Transverse colon (tissue), 4 donors: ENCODE data around the gene TCAP. TPM values are rescaled to one million over a fixed set of nuclear protein-coding genes. Genes with fewer than 3 reads are reported as not detected.

ENCODE experiments used
- DNase-seq: peaks from one replicate; pipeline ENCODE4 v3.0.0-alpha.2; 2019
- H3K27ac ChIP-seq, 4 donors: fragments of 200-600 bp; sonication (generic); 2 replicates each; pipeline ENCODE4 v1.5.1; 2016 to 2018; ENCODE audit warnings: inconsistent platforms in 4 of 4
- H3K27me3 ChIP-seq: fragments of 200-600 bp; sonication (generic); 2 replicates; pipeline ENCODE4 v1.5.1; 2017; ENCODE audit warnings: inconsistent platforms
- H3K36me3 ChIP-seq, 4 donors: fragments of 200-600 bp; sonication (generic); 2 replicates each; pipeline ENCODE4 v1.5.1; 2017 to 2019; ENCODE audit warnings: inconsistent platforms in 4 of 4
- H3K4me1 ChIP-seq, 4 donors: fragments of 200-600 bp; sonication (generic); 2 replicates each; pipeline ENCODE4 v1.5.1; 2017 to 2020; ENCODE audit warnings: inconsistent platforms in 4 of 4
- H3K4me3 ChIP-seq, 4 donors: fragments of 200-600 bp; sonication (generic); 1 replicate in 1 of 4; 2 replicates in 3 of 4; pipeline versions ENCODE4 v1.5.1 to v1.6.1; 2017 to 2019; ENCODE audit warnings: inconsistent platforms in 4 of 4
- H3K9me3 ChIP-seq, 2 donors: fragments of 200-600 bp; sonication (generic); 2 replicates each; pipeline ENCODE4 v1.5.1; 2017 to 2019; ENCODE audit warnings: inconsistent platforms in 2 of 2
- CTCF ChIP-seq, 5 experiments: fragments of 200-600 bp in 3 of 5; fragments of 450-650 bp in 2 of 5; sonication (generic) in 3 of 5; IDR thresholded peaks; 1 replicate in 2 of 5; 2 replicates in 3 of 5; pipeline ENCODE4 v1.5.1; 2016 to 2017; ENCODE audit warnings: antibody characterized with exemption in 5 of 5, inconsistent platforms in 3 of 5, mild to moderate bottlenecking in 2 of 5, moderate library complexity in 1 of 5
- EP300 ChIP-seq: sonication (generic); formaldehyde crosslinking; IDR thresholded peaks from one replicate; pipeline ENCODE4 v1.6.1; 2017; ENCODE audit warnings: antibody characterized with exemption, low read depth
- POLR2A ChIP-seq: fragments of 450-650 bp; IDR thresholded peaks from one replicate; pipeline ENCODE4 v1.6.1; 2016; ENCODE audit warnings: antibody characterized with exemption, mild to moderate bottlenecking, moderate library complexity
- POLR2AphosphoS5 ChIP-seq, 3 donors: sonication (generic); formaldehyde crosslinking; IDR thresholded peaks; one replicate each; pipeline ENCODE4 v1.6.1; 2016; ENCODE audit warnings: antibody characterized with exemption in 3 of 3
- WGBS, 2 donors: methylation state at CpG; one replicate each; pipeline ENCODE4 v1.1.5; 2018; ENCODE audit warnings: low coverage in 1 of 2; 5-methylcytosine and 5-hydroxymethylcytosine counted together
- in situ Hi-C, 4 donors: fragments of 200-750 bp; cut with MboI; loops; one replicate each; pipeline versions ENCODE4 v1.15.0 to v1.15.1; 2017; ENCODE audit warnings: low sequenced_read_pairs in 3 of 4, low pct_ligation_motif_present in 1 of 4, low pct_unique_long_range_greater_than_20kb in 1 of 4
- intact Hi-C: fragments of 100-400 bp; cut with DNase I; formaldehyde crosslinking; loops from one replicate; pipeline ENCODE4 v1.15.1; 2023; ENCODE audit warnings: low total_unique reads
- total RNA-seq, 4 donors: library from RNA; depleted of rRNA; stranded (reverse); fragments of >200 nt; gene quantifications; one replicate each; pipeline ENCODE4 v1.1.0, GENCODE V29; 2016

The TCAP gene
- total RNA-seq, 4 donors from 2014 or later, result 0.64 to 1.9 TPM; not detected in 2

GRCh38 chr17:39633570-39634183, 31.5 kb upstream of the TCAP start:
- H3K4me1 ChIP-seq, result peaks cover 31 to 79% (median 62%) of the 10 kb centered on the region in 4 donors
- 50 to 51% methylated on average over 1 to 8 of the region's 8 CpGs for WGBS, 2 donors
- TF ChIP-seq CTCF (IDR thresholded peaks at IDR 0.05), result no peak
- TF ChIP-seq EP300, result no peak
- no peak for TF ChIP-seq POLR2AphosphoS5 (IDR thresholded peaks at IDR 0.05)
- TF ChIP-seq POLR2A, result no peak
- H3K27ac ChIP-seq, result peak overlapping the region; percentile 90 to 93 (median 91)
- in situ Hi-C loops, result loop anchor here in 1 of 4 donors (25.0 kb wide), 1 partner anchor 104 kb away; the partner anchor contains the start of genes GRB7 and MIEN1
- peak overlapping the region in 1 of 4 donors; percentile 12 for H3K4me3 ChIP-seq
- H3K27me3 ChIP-seq, result peaks cover 10% of the 10 kb centered on the region
- no peaks in the 10 kb centered on the region for H3K9me3 ChIP-seq
- DNase-seq, result no peak
- H3K36me3 ChIP-seq, result no peaks in the 10 kb centered on the region
- intact Hi-C loops, result loop anchor here (10.0 kb wide), 1 partner anchor 121 kb away; no protein-coding TSS in a partner anchor

GRCh38 chr17:39634384-39634871, 30.7 kb upstream of the TCAP start:
- 31% methylated on average over 2 of the region's 2 CpGs; no CpG with 5 or more reads in 1 of the 2 donors for WGBS, 2 donors
- DNase-seq, result peak; percentile 16
- peaks cover 31 to 87% (median 64%) of the 10 kb centered on the region in 4 donors for H3K4me1 ChIP-seq
- H3K9me3 ChIP-seq, result no peaks in the 10 kb centered on the region
- no peaks in the 10 kb centered on the region for H3K36me3 ChIP-seq
- in situ Hi-C loops, result loop anchor here in 1 of 4 donors (25.0 kb wide), 1 partner anchor 103 kb away; the partner anchor contains the start of genes GRB7 and MIEN1
- H3K27ac ChIP-seq, result peak overlapping the region; percentile 90 to 93 (median 91)
- H3K27me3 ChIP-seq, result peaks cover 4% of the 10 kb centered on the region
- intact Hi-C loops, result loop anchor here (10.0 kb wide), 1 partner anchor 120 kb away; no protein-coding TSS in a partner anchor
- H3K4me3 ChIP-seq, result no peak overlapping the region
- TF ChIP-seq EP300 (no peak), CTCF (IDR thresholded peaks at IDR 0.05) (peak; percentile 72 to 88 (median 79)), POLR2AphosphoS5 (IDR thresholded peaks at IDR 0.05) (no peak)

- intact Hi-C loops (loop anchor here (10.0 kb wide), 1 partner anchor 119 kb away; no protein-coding TSS in a partner anchor), in situ Hi-C loops (loop anchor here in 1 of 4 donors (25.0 kb wide), 1 partner anchor 102 kb away; the partner anchor contains the start of genes GRB7 and MIEN1)
- DNase-seq, result no peak
- H3K36me3 ChIP-seq, result no peaks in the 10 kb centered on the region
- peaks cover 31 to 92% (median 68%) of the 10 kb centered on the region in 4 donors for H3K4me1 ChIP-seq
- WGBS, 2 donors, result 81 to 86% methylated on average over 5 to 8 of the region's 8 CpGs
- H3K4me3 ChIP-seq, result no peak overlapping the region
- no peaks in the 10 kb centered on the region for H3K9me3 ChIP-seq
- TF ChIP-seq POLR2A, result no peak
- TF ChIP-seq CTCF (IDR thresholded peaks at IDR 0.05), result no peak
- no peak for TF ChIP-seq POLR2AphosphoS5 (IDR thresholded peaks at IDR 0.05)
- TF ChIP-seq EP300, result no peak
- peak overlapping the region; percentile 90 to 93 (median 90) for H3K27ac ChIP-seq
- peaks cover 4% of the 10 kb centered on the region for H3K27me3 ChIP-seq
Observed at GRCh38 chr17:39635614-39636176, 29.5 kb upstream of the TCAP start.

GRCh38 chr17:39636587-39636926, 28.6 kb upstream of the TCAP start:
- no peak for TF ChIP-seq POLR2A
- no peak for TF ChIP-seq CTCF (IDR thresholded peaks at IDR 0.05)
- TF ChIP-seq POLR2AphosphoS5 (IDR thresholded peaks at IDR 0.05), result no peak
- TF ChIP-seq EP300, result no peak
- Histone ChIP-seq H3K4me1 (peaks cover 31 to 88% (median 62%) of the 10 kb centered on the region in 4 donors), H3K27me3 (no peaks in the 10 kb centered on the region), H3K9me3 (no peaks in the 10 kb centered on the region), H3K36me3 (no peaks in the 10 kb centered on the region), H3K4me3 (peak overlapping the region; percentile 17 to 75 (median 72)), H3K27ac (peak overlapping the region; percentile 90 to 93 (median 90))
- WGBS, 2 donors, result 19 to 30% methylated on average over 2 to 6 of the region's 6 CpGs
- in situ Hi-C loops (loop anchor here in 1 of 4 donors (25.0 kb wide), 1 partner anchor 101 kb away; the partner anchor contains the start of genes GRB7 and MIEN1), intact Hi-C loops (loop anchor here (10.0 kb wide), 1 partner anchor 118 kb away; no protein-coding TSS in a partner anchor)
- no peak for DNase-seq
